CD14-positive monocyte (primary cell): ENCODE results near the gene AKAP9. TPM values are rescaled to one million over a fixed set of nuclear protein-coding genes. Genes with fewer than 3 reads are reported as not detected.

Source experiments
- DNase-seq, 3 donors: peaks; one replicate each; pipeline ENCODE4 v3.0.0-alpha.2; 2011 to 2022
- H2AFZ ChIP-seq: 2 replicates; pipeline ENCODE4 v1.6.0; 2012; ENCODE audit warnings: mild to moderate bottlenecking, low read depth, low read length, inconsistent platforms; ENCODE audit not compliant: insufficient read depth, poor library complexity, severe bottlenecking
- H3K27ac ChIP-seq, 2 donors: 1 replicate in 1 of 2; 2 replicates in 1 of 2; pipeline ENCODE4 v1.5.1; 2012 to 2013; ENCODE audit warnings: low read length in 2 of 2, control low read depth in 1 of 2, inconsistent platforms in 1 of 2, low read depth in 1 of 2, mild to moderate bottlenecking in 1 of 2
- H3K27me3 ChIP-seq, 2 donors: one replicate each; pipeline versions ENCODE4 v1.6.0 to v1.6.1; 2011 to 2013; ENCODE audit warnings: low read length in 2 of 2; ENCODE audit not compliant: control insufficient read depth in 2 of 2, insufficient read depth in 2 of 2
- H3K36me3 ChIP-seq, 2 donors: replicated peaks in 1 of 2; 1 replicate in 1 of 2; 2 replicates in 1 of 2; pipeline versions ENCODE4 v1.5.1 to v1.6.1; 2012 to 2013; ENCODE audit warnings: low read length in 2 of 2, control low read depth in 1 of 2, inconsistent platforms in 1 of 2, mild to moderate bottlenecking in 1 of 2; ENCODE audit not compliant: insufficient read depth in 2 of 2, control insufficient read depth in 1 of 2
- H3K4me1 ChIP-seq, 2 donors: 1 replicate in 1 of 2; 2 replicates in 1 of 2; pipeline versions ENCODE4 v1.5.1 to v1.6.1; 2012 to 2013; ENCODE audit warnings: low read length in 2 of 2, control low read depth in 1 of 2, inconsistent platforms in 1 of 2, mild to moderate bottlenecking in 1 of 2, moderate library complexity in 1 of 2; ENCODE audit not compliant: insufficient read depth in 2 of 2, control insufficient read depth in 1 of 2
- H3K4me2 ChIP-seq: replicated peaks from 2 replicates; pipeline ENCODE3; 2012; ENCODE audit warnings: low read length, moderate library complexity, mild to moderate bottlenecking; ENCODE audit not compliant: poor library complexity, severe bottlenecking; ENCODE audit errors: extremely low read depth
- H3K4me3 ChIP-seq, 3 experiments: fragments of 200-600 bp in 1 of 3; sonication (generic) in 1 of 3; replicated peaks in 1 of 3; 1 replicate in 2 of 3; 2 replicates in 1 of 3; pipeline ENCODE4 v1.5.1; 2011 to 2013; ENCODE audit warnings: low read length in 3 of 3, mild to moderate bottlenecking in 3 of 3, control low read depth in 2 of 3, low read depth in 2 of 3, inconsistent platforms in 1 of 3, moderate library complexity in 1 of 3
- H3K79me2 ChIP-seq: 2 replicates; pipeline ENCODE4 v1.6.0; 2012; ENCODE audit warnings: mild to moderate bottlenecking, control low read depth, inconsistent platforms, low read length, moderate library complexity; ENCODE audit not compliant: insufficient read depth
- H3K9ac ChIP-seq: 2 replicates; pipeline ENCODE4 v1.6.0; 2017; ENCODE audit warnings: low read length, mild to moderate bottlenecking; ENCODE audit not compliant: insufficient read depth, poor library complexity, severe bottlenecking
- H3K9me3 ChIP-seq, 2 donors: replicated peaks in 1 of 2; 1 replicate in 1 of 2; 2 replicates in 1 of 2; pipeline versions ENCODE4 v1.5.1 to v1.6.1; 2012 to 2013; ENCODE audit warnings: low read length in 2 of 2, control low read depth in 1 of 2; ENCODE audit not compliant: control insufficient read depth in 1 of 2, insufficient read depth in 1 of 2
- H4K20me1 ChIP-seq: 2 replicates; pipeline ENCODE4 v1.6.0; 2012; ENCODE audit warnings: mild to moderate bottlenecking, low read length, control low read depth, moderate library complexity; ENCODE audit not compliant: insufficient read depth
- H3K27ac Mint-ChIP-seq, 7 donors: one replicate each; pipeline ENCODE4 v1.8.0; 2020; ENCODE audit warnings: mild to moderate bottlenecking in 7 of 7, mixed read lengths in 7 of 7, moderate library complexity in 6 of 7, inconsistent platforms in 2 of 7
- H3K27me3 Mint-ChIP-seq, 3 donors: one replicate each; pipeline ENCODE4 v1.8.0; 2021 to 2022; ENCODE audit warnings: low read depth in 3 of 3, mild to moderate bottlenecking in 3 of 3, mixed read lengths in 3 of 3, moderate library complexity in 3 of 3, inconsistent platforms in 1 of 3
- H3K36me3 Mint-ChIP-seq, 2 donors: one replicate each; pipeline ENCODE4 v1.8.0; 2020; ENCODE audit warnings: mixed read lengths in 2 of 2, inconsistent platforms in 1 of 2, mild to moderate bottlenecking in 1 of 2
- H3K4me1 Mint-ChIP-seq: one replicate; pipeline ENCODE4 v1.8.0; 2020; ENCODE audit warnings: mild to moderate bottlenecking, mixed read lengths
- H3K4me3 Mint-ChIP-seq, 2 donors: one replicate each; pipeline ENCODE4 v1.8.0; 2020; ENCODE audit warnings: mild to moderate bottlenecking in 2 of 2, mixed read lengths in 2 of 2, moderate library complexity in 1 of 2
- H3K9me3 Mint-ChIP-seq, 7 donors: one replicate each; pipeline ENCODE4 v1.8.0; 2020 to 2022; ENCODE audit warnings: mixed read lengths in 7 of 7, mild to moderate bottlenecking in 6 of 7, moderate library complexity in 6 of 7, inconsistent platforms in 2 of 7
- CTCF ChIP-seq: fragments of 200-600 bp; IDR thresholded peaks from one replicate; pipeline ENCODE4 v1.8.0; 2022; ENCODE audit warnings: antibody characterized with exemption, mild to moderate bottlenecking
- WGBS: methylation state at CpG from one replicate; pipeline ENCODE4 v1.1.5; 2013; ENCODE audit warnings: missing lambda C conversion rate; ENCODE audit not compliant: insufficient coverage; 5-methylcytosine and 5-hydroxymethylcytosine counted together
- intact Hi-C, 2 donors: fragments of 100-400 bp; cut with micrococcal nuclease; formaldehyde crosslinking; loops; one replicate each; pipeline versions ENCODE4 v1.15.0 to v1.15.1; 2023
- polyA plus RNA-seq, 3 donors: library from polyadenylated mRNA; depleted of rRNA in 1 of 3; unstranded in 2 of 3; stranded (reverse) in 1 of 3; fragments of 300-500 nt in 2 of 3; fragments of >200 nt in 1 of 3; fragmentation: Illumina TruSeq in 2 of 3; gene quantifications; 1 replicate in 2 of 3; 2 replicates in 1 of 3; pipeline ENCODE4 v1.2.3, GENCODE V29; 2012 to 2021

AKAP9 gene
- polyA plus RNA-seq, 3 donors = 1.5 to 23.3 (median 7.3) TPM

- H3K4me1 Mint-ChIP-seq = peaks cover 29% of the 10 kb centered on the region
- H4K20me1 ChIP-seq = no peaks in the 10 kb centered on the region
- peaks cover 6 to 20% of the 10 kb centered on the region in 2 donors for H3K4me1 ChIP-seq
- H3K4me3 Mint-ChIP-seq = no peak overlapping the region
- H2AFZ ChIP-seq = no peak overlapping the region
- H3K36me3 Mint-ChIP-seq = peaks cover 21 to 39% of the 10 kb centered on the region in 2 donors
- no peaks in the 10 kb centered on the region for H3K79me2 ChIP-seq
- H3K4me2 ChIP-seq = no peak overlapping the region
- peak overlapping the region in 1 of 7 donors; percentile 54 for H3K27ac Mint-ChIP-seq
- no peak overlapping the region for H3K27ac ChIP-seq
- H3K27me3 Mint-ChIP-seq = peaks cover 0 to 2% (median 0%) of the 10 kb centered on the region in 3 donors
- no peaks in the 10 kb centered on the region for H3K9me3 Mint-ChIP-seq
- no peak for DNase-seq
- H3K36me3 ChIP-seq = peaks cover 6 to 34% of the 10 kb centered on the region in 2 donors
- TF ChIP-seq CTCF = no peak
- H3K4me3 ChIP-seq = no peak overlapping the region
- no peaks in the 10 kb centered on the region for H3K27me3 ChIP-seq
- H3K9me3 ChIP-seq = no peaks in the 10 kb centered on the region
- H3K9ac ChIP-seq = no peak overlapping the region
- WGBS = 88% methylated on average over 1 of the region's 2 CpGs
- intact Hi-C loops = no loop called here
These were observed 116.7 kb downstream of the AKAP9 start for GRCh38 chr7:92057375-92057774.

- DNase-seq = peak in 1 of 3 donors; percentile 6
- Histone ChIP-seq H3K4me3 (no peak overlapping the region), H3K4me1 (peaks cover 6 to 17% of the 10 kb centered on the region in 2 donors), H2AFZ (no peak overlapping the region), H3K9ac (no peak overlapping the region), H3K79me2 (no peaks in the 10 kb centered on the region), H3K4me2 (no peak overlapping the region), H3K27me3 (no peaks in the 10 kb centered on the region), H4K20me1 (no peaks in the 10 kb centered on the region), H3K27ac (no peak overlapping the region), H3K36me3 (peaks cover 6 to 35% of the 10 kb centered on the region in 2 donors), H3K9me3 (no peaks in the 10 kb centered on the region)
- no CpG with 5 or more reads among the region's 5 CpGs for WGBS
- H3K27ac Mint-ChIP-seq = peak overlapping the region in 1 of 7 donors; percentile 37
- H3K4me1 Mint-ChIP-seq = peaks cover 26% of the 10 kb centered on the region
- TF ChIP-seq CTCF = no peak
- H3K4me3 Mint-ChIP-seq = no peak overlapping the region
- no peaks in the 10 kb centered on the region for H3K9me3 Mint-ChIP-seq
- intact Hi-C loops = no loop called here
- H3K36me3 Mint-ChIP-seq = peaks cover 20 to 40% of the 10 kb centered on the region in 2 donors
- peaks cover 0 to 2% (median 0%) of the 10 kb centered on the region in 3 donors for H3K27me3 Mint-ChIP-seq
These were observed 117.4 kb downstream of the AKAP9 start for GRCh38 chr7:92058040-92058439.
